Heart right ventricle (tissue), 16 donors: ENCODE measurements around the gene TOMM40L. TPM values are rescaled to one million over a fixed set of nuclear protein-coding genes. Genes with fewer than 3 reads are reported as not detected.
A peak's percentile ranks its signal among the peaks of the same experiment; 100 is the strongest.

Experiments used
- ATAC-seq, 8 donors: fragments of 200-7000 bp; cut with Tn5 transposase; one replicate each; pipeline ENCODE4 v1.9.1; 2020; ENCODE audit warnings: mild to moderate bottlenecking in 8 of 8, moderate library complexity in 8 of 8, moderate number of reproducible peaks in 1 of 8
- DNase-seq, 2 donors: peaks; one replicate each; pipeline ENCODE4 v3.0.0-alpha.2; 2020
- H3K27ac ChIP-seq, 10 donors: fragments of 200-600 bp; sonication (generic) in 2 of 10; one replicate each; pipeline versions ENCODE4 v1.5.0 to v1.8.0; 2020 to 2022; ENCODE audit warnings: mild to moderate bottlenecking in 3 of 10
- H3K27me3 ChIP-seq, 7 donors: fragments of 200-600 bp; one replicate each; pipeline ENCODE4 v1.8.0; 2021 to 2022; ENCODE audit warnings: mild to moderate bottlenecking in 2 of 7
- H3K36me3 ChIP-seq, 9 donors: fragments of 200-600 bp; sonication (generic) in 1 of 9; one replicate each; pipeline versions ENCODE4 v1.5.0 to v1.8.0; 2020 to 2022; ENCODE audit warnings: mild to moderate bottlenecking in 2 of 9
- H3K4me1 ChIP-seq, 9 donors: fragments of 200-600 bp; sonication (generic) in 1 of 9; one replicate each; pipeline versions ENCODE4 v1.5.0 to v1.8.0; 2020 to 2022; ENCODE audit warnings: mild to moderate bottlenecking in 4 of 9
- H3K4me3 ChIP-seq, 10 donors: fragments of 200-600 bp; sonication (generic) in 2 of 10; one replicate each; pipeline versions ENCODE4 v1.5.0 to v1.8.0; 2020 to 2022; ENCODE audit warnings: mild to moderate bottlenecking in 7 of 10, moderate library complexity in 2 of 10
- H3K9me3 ChIP-seq, 11 donors: fragments of 200-600 bp in 10 of 11; sonication (generic) in 2 of 11; one replicate each; pipeline versions ENCODE4 v1.5.0 to v1.8.0; 2013 to 2022; ENCODE audit warnings: mild to moderate bottlenecking in 2 of 11, control low read depth in 1 of 11, moderate library complexity in 1 of 11
- WGBS, 2 donors: extraction: QIAGEN DNeasy Blood & Tissue Kit; methylation state at CpG; one replicate each; pipeline ENCODE4 v1.1.7; 2013; ENCODE audit warnings: inconsistent platforms in 1 of 2; 5-methylcytosine and 5-hydroxymethylcytosine counted together
- intact Hi-C, 10 donors: fragments of 100-400 bp; cut with DNase I; formaldehyde crosslinking; loops; one replicate each; pipeline versions ENCODE4 v1.11.1 to v1.14.2; 2022
- polyA plus RNA-seq, 2 donors: library from polyadenylated mRNA; stranded (reverse); fragments of 200-250 nt; gene quantifications; one replicate each; pipeline ENCODE4 v1.2.3, GENCODE V29; 2013
- total RNA-seq, 10 donors: library from RNA; stranded (reverse); fragmentation: NEBNext Ultra II Directional in 3 of 10; extraction: Animal tissue kit (Norgen Biotek cat#: 25700) in 3 of 10; gene quantifications; one replicate each; pipeline versions ENCODE4 v1.2.1 to v1.2.4, GENCODE V29; 2021 to 2023
- TF ChIP-seq, protein P1 (sequence below), 9 donors: fragments of 200-600 bp; sonication (generic) in 2 of 9; IDR thresholded peaks; one replicate each; pipeline versions ENCODE4 v1.5.0 to v1.8.0; 2021 to 2022; ENCODE audit warnings: antibody characterized with exemption in 9 of 9, mild to moderate bottlenecking in 5 of 9, moderate library complexity in 1 of 9
- donor health status: Arrhythmogenic right ventricular cardiomyopathy.
- donor health status: ischemic (EF 13 %, LVEDD 7.1; RV severe dilation, severe dysfunction).
- donor health status: healthy with polysubstance abuse.
- donor health status: DM: no; HTN: yes; CAD: no.
- donor health status: DM: no; HTN: no; CAD: no.
- donor health status: ischemic (EF 25% LVEDD 6.9; RV normal size, moderate dysfunction).
- donor health status: ischemic (EF 25% LVEDD 5.7; RV mildly dilated, moderate dysfunction).
- donor health status: healthy.
- donor health status: DM: yes; HTN: yes; CAD: no.
- donor health status: Ischemic cardiomyopathy.
- donor health status: ischemic (EF 35%, LVEDD 5.7; RV mildly dilated, moderate dysfunction).
- donor health status: nonischemic (EF 11% LVEDD 7.7; RV severe dilation, severe dysfunction).
- donor health status: DM: yes; HTN: yes; CAD: no.
- donor health status: PGD.
- donor health status: ischemic (EF 29% LVEDD 5.4; RV normal size, mild dysfunction).
- donor health status: nonischemic (EF 23%, LVEDD 6.1; RV moderate dilation, normal function).

Gene TOMM40L
- total and polyA plus RNA-seq, 12 donors = 17.6 to 37.6 (median 32.8) TPM

GRCh38 chr1:161261261-161262235 lies 35.7 kb downstream of the TOMM40L start:
- peaks cover 0 to 59% (median 47%) of the 10 kb centered on the region in 7 donors for H3K27me3 ChIP-seq
- ATAC-seq = no peak
- H3K4me3 ChIP-seq = no peak overlapping the region
- peaks cover 0 to 13% (median 8%) of the 10 kb centered on the region in 11 donors for H3K9me3 ChIP-seq
- TF ChIP-seq, protein P1, sequence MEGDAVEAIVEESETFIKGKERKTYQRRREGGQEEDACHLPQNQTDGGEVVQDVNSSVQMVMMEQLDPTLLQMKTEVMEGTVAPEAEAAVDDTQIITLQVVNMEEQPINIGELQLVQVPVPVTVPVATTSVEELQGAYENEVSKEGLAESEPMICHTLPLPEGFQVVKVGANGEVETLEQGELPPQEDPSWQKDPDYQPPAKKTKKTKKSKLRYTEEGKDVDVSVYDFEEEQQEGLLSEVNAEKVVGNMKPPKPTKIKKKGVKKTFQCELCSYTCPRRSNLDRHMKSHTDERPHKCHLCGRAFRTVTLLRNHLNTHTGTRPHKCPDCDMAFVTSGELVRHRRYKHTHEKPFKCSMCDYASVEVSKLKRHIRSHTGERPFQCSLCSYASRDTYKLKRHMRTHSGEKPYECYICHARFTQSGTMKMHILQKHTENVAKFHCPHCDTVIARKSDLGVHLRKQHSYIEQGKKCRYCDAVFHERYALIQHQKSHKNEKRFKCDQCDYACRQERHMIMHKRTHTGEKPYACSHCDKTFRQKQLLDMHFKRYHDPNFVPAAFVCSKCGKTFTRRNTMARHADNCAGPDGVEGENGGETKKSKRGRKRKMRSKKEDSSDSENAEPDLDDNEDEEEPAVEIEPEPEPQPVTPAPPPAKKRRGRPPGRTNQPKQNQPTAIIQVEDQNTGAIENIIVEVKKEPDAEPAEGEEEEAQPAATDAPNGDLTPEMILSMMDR (IDR thresholded peaks at IDR 0.05) = no peak
- WGBS, 2 donors = 78 to 82% methylated on average over 12 of the region's 12 CpGs
- no peak overlapping the region for H3K27ac ChIP-seq
- intact Hi-C loops = no loop called here
- peaks cover 0 to 17% (median 12%) of the 10 kb centered on the region in 9 donors for H3K4me1 ChIP-seq
- no peaks in the 10 kb centered on the region for H3K36me3 ChIP-seq
- DNase-seq = no peak

DNA sequence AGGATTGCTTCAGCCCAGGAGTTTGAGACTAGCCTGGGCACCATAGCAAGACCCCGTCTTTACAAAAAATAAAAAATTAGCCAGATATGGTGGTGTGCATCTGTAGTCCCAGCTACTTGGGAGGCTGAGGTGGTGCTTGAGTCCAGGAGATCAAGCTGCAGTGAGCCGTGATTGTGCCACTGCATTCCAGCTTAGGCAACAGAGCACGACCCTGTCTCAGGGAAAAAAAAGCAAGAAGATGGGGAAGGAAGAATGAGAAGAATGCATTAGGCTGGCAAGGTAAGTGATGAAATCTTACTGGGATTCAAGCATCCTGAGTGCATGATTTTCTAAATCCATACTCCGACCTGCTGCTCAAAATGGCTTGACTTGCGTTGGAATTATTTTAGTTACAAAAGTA lies 39.4 kb downstream of the TOMM40L start:
- H3K27me3 ChIP-seq = peaks cover 0 to 22% (median 11%) of the 10 kb centered on the region in 7 donors
- no peak for DNase-seq
- no peak overlapping the region for H3K4me3 ChIP-seq
- H3K36me3 ChIP-seq = no peaks in the 10 kb centered on the region
- intact Hi-C loops = no loop called here
- no peak for ATAC-seq
- 81 to 86% methylated on average over 5 of the region's 5 CpGs for WGBS, 2 donors
- H3K4me1 ChIP-seq = peaks cover 0 to 15% (median 5%) of the 10 kb centered on the region in 9 donors
- no peak overlapping the region for H3K27ac ChIP-seq
- H3K9me3 ChIP-seq = no peaks in the 10 kb centered on the region
- TF ChIP-seq, protein P1 (IDR thresholded peaks at IDR 0.05) = no peak

DNA sequence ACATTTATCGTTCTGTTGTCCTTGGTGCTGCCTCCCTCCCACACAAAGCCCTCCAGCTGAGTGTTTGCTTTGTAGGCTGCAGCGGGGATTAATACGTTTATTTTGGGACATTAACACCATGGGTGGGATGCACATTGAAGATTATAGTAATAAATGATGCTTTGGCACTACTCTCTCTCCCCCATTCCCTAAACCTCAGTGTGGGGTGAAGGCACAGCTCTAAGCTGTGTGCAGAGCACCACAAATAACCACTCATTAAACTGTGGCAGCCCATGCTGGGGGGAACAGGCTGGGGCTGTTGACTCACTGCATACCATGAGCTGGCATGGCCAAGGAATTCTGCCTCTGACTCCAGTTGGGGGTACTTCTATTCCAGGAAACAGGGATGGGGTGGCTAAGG lies 40.3 kb downstream of the TOMM40L start:
- no peak overlapping the region for H3K4me3 ChIP-seq
- no peaks in the 10 kb centered on the region for H3K36me3 ChIP-seq
- peaks cover 0 to 15% (median 5%) of the 10 kb centered on the region in 9 donors for H3K4me1 ChIP-seq
- ATAC-seq (peak in 1 of 8 donors; percentile 26), DNase-seq (no peak)
- H3K27me3 ChIP-seq = peaks cover 0 to 13% (median 2%) of the 10 kb centered on the region in 7 donors
- WGBS, 2 donors = 48 to 53% methylated on average over 3 of the region's 3 CpGs
- intact Hi-C loops = no loop called here
- TF ChIP-seq, protein P1 (IDR thresholded peaks at IDR 0.05) = no peak
- H3K9me3 ChIP-seq = no peaks in the 10 kb centered on the region
- H3K27ac ChIP-seq = peak overlapping the region in 1 of 10 donors; percentile 44

DNA sequence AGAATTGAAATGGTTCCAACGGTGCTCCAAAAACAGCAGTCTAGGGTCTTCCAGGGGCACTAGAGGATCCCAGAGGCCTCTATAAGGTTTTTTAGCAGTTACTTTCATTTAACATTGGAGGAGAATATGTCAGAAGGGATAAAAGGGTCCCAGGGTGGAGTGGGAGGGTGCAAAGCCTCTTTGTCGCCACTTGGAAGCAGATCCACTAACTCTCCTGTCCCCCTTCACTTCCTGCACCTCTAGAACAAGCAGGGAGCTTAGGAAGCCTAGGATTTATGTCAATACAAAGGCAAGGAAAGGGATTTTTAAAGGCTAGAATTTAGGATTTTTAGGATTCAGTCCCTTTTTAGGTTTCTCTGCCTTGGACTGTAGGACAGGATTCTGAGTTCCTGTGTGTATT lies 41.0 kb downstream of the TOMM40L start:
- Histone ChIP-seq H3K4me1 (peaks cover 0 to 15% (median 5%) of the 10 kb centered on the region in 9 donors), H3K36me3 (no peaks in the 10 kb centered on the region), H3K9me3 (no peaks in the 10 kb centered on the region), H3K4me3 (no peak overlapping the region), H3K27ac (peak overlapping the region in 3 of 10 donors; percentile 9 to 44 (median 31)), H3K27me3 (peaks cover 0 to 13% (median under 1%) of the 10 kb centered on the region in 7 donors)
- intact Hi-C loops = no loop called here
- TF ChIP-seq, protein P1 (IDR thresholded peaks at IDR 0.05) = no peak
- no peak for DNase-seq
- 42 to 49% methylated on average over 2 of the region's 2 CpGs for WGBS, 2 donors
- no peak for ATAC-seq
